ENCODE measurements around the gene GMDS.

The GMDS gene

GRCh38 chr6:2124260-2124709 is 121.1 kb downstream of the GMDS start:
- Histone ChIP-seq H3K4ac (ENCODE audit: low read depth in 1 of 2, low read length in 2 of 2) (no peak overlapping the region), H3K14ac (ENCODE audit: low read length in 2 of 2) (no peak overlapping the region), H3K27me3 (ENCODE audit: control insufficient read depth in 1 of 2, insufficient read depth in 1 of 2, low read length in 2 of 2) (no peaks in the 10 kb centered on the region), H3K9me3 (ENCODE audit: control insufficient read depth, low read length) (no peaks in the 10 kb centered on the region), H3K18ac (ENCODE audit: low read depth in 1 of 2, low read length in 2 of 2) (no peak overlapping the region), H4K8ac (ENCODE audit: low read length) (no peak overlapping the region), H2AK5ac (ENCODE audit: low read length, severe bottlenecking) (no peak overlapping the region), H3K36me3 (ENCODE audit: control insufficient read depth in 1 of 2, insufficient read depth in 2 of 2, low read depth in 1 of 2, low read length in 2 of 2) (peaks cover 0 to 3% of the 10 kb centered on the region in 2 experiments), H2BK15ac (ENCODE audit: low read depth, poor library complexity, severe bottlenecking) (no peak overlapping the region), H3K4me2 (ENCODE audit: low read length, poor library complexity, severe bottlenecking) (no peak overlapping the region), H3K27ac (ENCODE audit: low read length, poor library complexity, severe bottlenecking) (no peak overlapping the region), H3K4me3 (ENCODE audit: insufficient read depth in 1 of 2, low read depth in 1 of 2, low read length in 2 of 2) (no peak overlapping the region), H2AFZ (ENCODE audit: low read depth, low read length) (no peak overlapping the region), H2BK5ac (ENCODE audit: low read depth, low read length, poor library complexity, severe bottlenecking) (no peak overlapping the region), H3K9ac (ENCODE audit: low read length) (no peak overlapping the region), H3K4me1 (ENCODE audit: control insufficient read depth, insufficient read depth, low read depth, low read length) (no peaks in the 10 kb centered on the region), H4K91ac (ENCODE audit: low read length) (no peak overlapping the region), H2BK12ac (ENCODE audit: low read length in 2 of 2) (no peak overlapping the region), H2BK120ac (ENCODE audit: low read depth, low read length) (no peak overlapping the region), H3K79me1 (replicated peaks; ENCODE audit: low read length, poor library complexity, severe bottlenecking) (peaks cover 15% of the 10 kb centered on the region), H3K23ac (ENCODE audit: low read length in 2 of 2) (no peak overlapping the region)
- no peak for DNase-seq
- WGBS = 88% methylated on average over 9 of the region's 11 CpGs

DNA sequence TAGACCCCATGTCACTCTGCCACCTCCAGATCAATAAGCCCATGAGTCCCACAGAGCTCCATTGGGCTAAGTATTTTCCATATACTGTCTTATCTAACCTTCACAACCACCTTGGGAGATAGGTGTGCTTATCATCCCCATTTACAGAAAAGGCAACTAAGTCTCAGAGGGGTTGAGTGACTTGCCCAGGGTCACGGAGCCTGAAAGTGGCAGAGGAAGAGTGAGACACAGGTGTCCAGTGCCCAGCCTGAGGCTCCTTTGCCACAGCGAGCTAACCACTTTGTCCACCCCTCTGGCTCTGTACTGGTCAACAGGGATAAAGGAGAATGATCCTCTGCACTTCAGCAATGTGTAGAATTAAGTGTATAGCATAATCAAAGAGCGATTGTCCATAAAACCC is 124.5 kb downstream of the GMDS start:
- Histone ChIP-seq H3K9ac (ENCODE audit: low read length) (no peak overlapping the region), H3K14ac (ENCODE audit: low read length in 2 of 2) (no peak overlapping the region), H3K36me3 (ENCODE audit: control insufficient read depth in 1 of 2, insufficient read depth in 2 of 2, low read depth in 1 of 2, low read length in 2 of 2) (peaks cover 0 to 3% of the 10 kb centered on the region in 2 experiments), H4K91ac (ENCODE audit: low read length) (no peak overlapping the region), H2BK120ac (ENCODE audit: low read depth, low read length) (no peak overlapping the region), H2BK12ac (ENCODE audit: low read length in 2 of 2) (no peak overlapping the region), H3K9me3 (ENCODE audit: control insufficient read depth, low read length) (no peaks in the 10 kb centered on the region), H3K27ac (ENCODE audit: low read length, poor library complexity, severe bottlenecking) (no peak overlapping the region), H3K18ac (ENCODE audit: low read depth in 1 of 2, low read length in 2 of 2) (no peak overlapping the region), H3K4ac (ENCODE audit: low read depth in 1 of 2, low read length in 2 of 2) (no peak overlapping the region), H3K27me3 (ENCODE audit: control insufficient read depth in 1 of 2, insufficient read depth in 1 of 2, low read length in 2 of 2) (no peaks in the 10 kb centered on the region), H2AFZ (ENCODE audit: low read depth, low read length) (no peak overlapping the region), H2AK5ac (ENCODE audit: low read length, severe bottlenecking) (no peak overlapping the region), H3K23ac (ENCODE audit: low read length in 2 of 2) (no peak overlapping the region), H4K8ac (ENCODE audit: low read length) (no peak overlapping the region), H3K79me1 (replicated peaks; ENCODE audit: low read length, poor library complexity, severe bottlenecking) (peaks cover 6% of the 10 kb centered on the region), H2BK5ac (ENCODE audit: low read depth, low read length, poor library complexity, severe bottlenecking) (no peak overlapping the region), H3K4me3 (ENCODE audit: insufficient read depth in 1 of 2, low read depth in 1 of 2, low read length in 2 of 2) (no peak overlapping the region), H3K4me2 (ENCODE audit: low read length, poor library complexity, severe bottlenecking) (no peak overlapping the region), H3K4me1 (ENCODE audit: control insufficient read depth, insufficient read depth, low read depth, low read length) (no peaks in the 10 kb centered on the region), H2BK15ac (ENCODE audit: low read depth, poor library complexity, severe bottlenecking) (no peak overlapping the region)
- no peak for DNase-seq
- 100% methylated on average over 2 of the region's 3 CpGs for WGBS

DNA sequence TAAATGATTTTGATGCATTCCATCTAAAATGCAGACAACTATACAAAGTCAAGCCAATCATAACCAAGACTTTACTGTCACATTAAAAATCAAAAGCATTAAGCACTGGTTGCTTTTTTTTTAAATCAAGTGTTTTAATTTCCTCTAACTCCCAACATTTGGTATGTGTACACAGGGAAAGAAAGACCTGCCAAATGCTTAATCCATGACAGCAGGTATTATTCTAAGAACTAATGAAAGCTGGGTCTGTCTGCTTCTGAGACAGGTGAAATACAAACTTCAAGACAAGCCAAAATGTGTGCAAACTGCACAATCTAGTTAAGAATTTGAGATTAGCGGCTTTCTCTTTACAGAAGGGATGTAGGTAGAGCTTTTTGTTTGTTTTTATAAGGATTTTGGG is 126.1 kb downstream of the GMDS start:
- Histone ChIP-seq H3K9ac (ENCODE audit: low read length) (no peak overlapping the region), H3K4me1 (ENCODE audit: control insufficient read depth, insufficient read depth, low read depth, low read length) (no peaks in the 10 kb centered on the region), H3K36me3 (ENCODE audit: control insufficient read depth in 1 of 2, insufficient read depth in 2 of 2, low read depth in 1 of 2, low read length in 2 of 2) (peaks cover 0 to 3% of the 10 kb centered on the region in 2 experiments), H3K27me3 (ENCODE audit: control insufficient read depth in 1 of 2, insufficient read depth in 1 of 2, low read length in 2 of 2) (no peaks in the 10 kb centered on the region), H2BK120ac (ENCODE audit: low read depth, low read length) (no peak overlapping the region), H4K91ac (ENCODE audit: low read length) (no peak overlapping the region), H3K4ac (ENCODE audit: low read depth in 1 of 2, low read length in 2 of 2) (no peak overlapping the region), H3K9me3 (ENCODE audit: control insufficient read depth, low read length) (no peaks in the 10 kb centered on the region), H3K14ac (ENCODE audit: low read length in 2 of 2) (no peak overlapping the region), H3K18ac (ENCODE audit: low read depth in 1 of 2, low read length in 2 of 2) (no peak overlapping the region), H2BK15ac (ENCODE audit: low read depth, poor library complexity, severe bottlenecking) (no peak overlapping the region), H2BK12ac (ENCODE audit: low read length in 2 of 2) (no peak overlapping the region), H3K27ac (ENCODE audit: low read length, poor library complexity, severe bottlenecking) (no peak overlapping the region), H3K4me2 (ENCODE audit: low read length, poor library complexity, severe bottlenecking) (no peak overlapping the region), H3K4me3 (ENCODE audit: insufficient read depth in 1 of 2, low read depth in 1 of 2, low read length in 2 of 2) (no peak overlapping the region), H2AK5ac (ENCODE audit: low read length, severe bottlenecking) (no peak overlapping the region), H2BK5ac (ENCODE audit: low read depth, low read length, poor library complexity, severe bottlenecking) (no peak overlapping the region), H3K23ac (ENCODE audit: low read length in 2 of 2) (no peak overlapping the region), H3K79me1 (replicated peaks; ENCODE audit: low read length, poor library complexity, severe bottlenecking) (peaks cover 2% of the 10 kb centered on the region), H2AFZ (ENCODE audit: low read depth, low read length) (no peak overlapping the region), H4K8ac (ENCODE audit: low read length) (no peak overlapping the region)
- WGBS = 100% methylated on average over 1 of the region's 1 CpG
- no peak for DNase-seq

DNA sequence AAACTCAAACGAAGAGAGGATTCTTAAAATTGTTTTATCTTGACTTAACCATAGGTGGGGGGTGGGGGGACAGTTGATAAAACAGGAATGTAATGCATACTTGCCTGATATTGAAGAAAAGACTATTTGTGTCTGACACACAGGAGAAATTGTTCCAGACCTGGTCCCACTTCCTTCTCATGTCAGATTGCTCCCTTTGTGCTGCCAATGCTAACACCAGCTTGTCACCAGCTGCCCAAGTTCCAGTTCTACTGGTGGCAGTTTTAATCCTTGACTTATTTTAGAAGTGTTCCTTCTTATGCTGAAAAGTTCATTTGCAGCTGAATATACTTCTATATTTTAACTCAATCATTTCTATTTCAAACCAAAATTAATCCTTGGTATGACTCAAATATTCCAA is 127.3 kb downstream of the GMDS start:
- 83% methylated on average over 1 of the region's 1 CpG for WGBS
- Histone ChIP-seq H3K4ac (ENCODE audit: low read depth in 1 of 2, low read length in 2 of 2) (no peak overlapping the region), H4K8ac (ENCODE audit: low read length) (no peak overlapping the region)

More for the DNA sequence above, 127.3 kb downstream of the GMDS start:
- Histone ChIP-seq H3K27ac (ENCODE audit: low read length, poor library complexity, severe bottlenecking) (no peak overlapping the region), H3K4me3 (ENCODE audit: insufficient read depth in 1 of 2, low read depth in 1 of 2, low read length in 2 of 2) (no peak overlapping the region), H3K27me3 (ENCODE audit: control insufficient read depth in 1 of 2, insufficient read depth in 1 of 2, low read length in 2 of 2) (no peaks in the 10 kb centered on the region), H3K4me2 (ENCODE audit: low read length, poor library complexity, severe bottlenecking) (no peak overlapping the region), H2BK12ac (ENCODE audit: low read length in 2 of 2) (no peak overlapping the region), H3K9ac (ENCODE audit: low read length) (no peak overlapping the region), H3K14ac (ENCODE audit: low read length in 2 of 2) (no peak overlapping the region), H3K79me1 (replicated peaks; ENCODE audit: low read length, poor library complexity, severe bottlenecking) (peaks cover 4% of the 10 kb centered on the region), H3K4me1 (ENCODE audit: control insufficient read depth, insufficient read depth, low read depth, low read length) (no peaks in the 10 kb centered on the region), H3K36me3 (ENCODE audit: control insufficient read depth in 1 of 2, insufficient read depth in 2 of 2, low read depth in 1 of 2, low read length in 2 of 2) (peaks cover 0 to 2% of the 10 kb centered on the region in 2 experiments), H2AFZ (ENCODE audit: low read depth, low read length) (no peak overlapping the region), H3K18ac (ENCODE audit: low read depth in 1 of 2, low read length in 2 of 2) (no peak overlapping the region), H3K9me3 (ENCODE audit: control insufficient read depth, low read length) (no peaks in the 10 kb centered on the region), H2AK5ac (ENCODE audit: low read length, severe bottlenecking) (no peak overlapping the region), H2BK15ac (ENCODE audit: low read depth, poor library complexity, severe bottlenecking) (no peak overlapping the region), H4K91ac (ENCODE audit: low read length) (no peak overlapping the region), H3K23ac (ENCODE audit: low read length in 2 of 2) (no peak overlapping the region), H2BK120ac (ENCODE audit: low read depth, low read length) (no peak overlapping the region), H2BK5ac (ENCODE audit: low read depth, low read length, poor library complexity, severe bottlenecking) (no peak overlapping the region)
- DNase-seq = no peak

All from mesenchymal stem cell (in vitro differentiated cells and primary cell).